Panc1 (cell line): Measurements from ENCODE around the gene SHISA9. TPM values are rescaled to one million over a fixed set of nuclear protein-coding genes. Genes with fewer than 3 reads are reported as not detected.

Experiments used
- ATAC-seq: fragments of 200-7000 bp; cut with Tn5 transposase; 2 replicates; pipeline ENCODE4 v1.9.1; 2020; ENCODE audit warnings: mild to moderate bottlenecking, moderate library complexity
- BruUV-seq: library from RNA; stranded (reverse); fragments of 400-500 nt; replicated peaks from 2 replicates; lab custom pipeline; 2021; lab: Mats Ljungman, UMichigan
- CTCF ChIA-PET: fragments of 300-600 bp; sonication (Branson Sonifier 250); formaldehyde crosslinking; loops from one replicate; lab custom pipeline; 2022; ENCODE audit warnings: antibody characterized with exemption; lab: Charles Lee
- POLR2A ChIA-PET: fragments of 300-600 bp; sonication (Branson Sonifier 250); formaldehyde crosslinking; loops from one replicate; lab custom pipeline; 2022; ENCODE audit warnings: antibody characterized with exemption; lab: Charles Lee
- DNase-seq: peaks from one replicate; pipeline ENCODE4 v3.0.0-alpha.2; 2010; ENCODE audit warnings: low read depth, low spot score
- H3K27ac ChIP-seq: 2 replicates; pipeline ENCODE4 v1.5.1; 2011; ENCODE audit warnings: mild to moderate bottlenecking, low read length, inconsistent platforms
- H3K27me3 ChIP-seq: fragments of 200-500 bp; sonication (Bioruptor generic); 2 replicates; pipeline ENCODE4 v1.6.0; 2014; ENCODE audit warnings: low read length, inconsistent platforms; ENCODE audit not compliant: control insufficient read depth, insufficient read depth
- H3K36me3 ChIP-seq: fragments of 200-500 bp; sonication (Bioruptor generic); 2 replicates; pipeline ENCODE4 v1.5.1; 2014; ENCODE audit warnings: inconsistent platforms, mild to moderate bottlenecking, low read length, moderate library complexity; ENCODE audit not compliant: control insufficient read depth, insufficient read depth
- H3K4me1 ChIP-seq: 2 replicates; pipeline ENCODE4 v1.5.1; 2011; ENCODE audit warnings: inconsistent platforms, mild to moderate bottlenecking, low read length, moderate library complexity; ENCODE audit not compliant: control insufficient read depth, insufficient read depth
- H3K4me3 ChIP-seq, 2 experiments: 2 replicates each; pipeline ENCODE4 v1.5.1; 2011 to 2012; ENCODE audit warnings: low read depth in 2 of 2, low read length in 2 of 2, mild to moderate bottlenecking in 2 of 2, inconsistent platforms in 1 of 2, moderate library complexity in 1 of 2
- H3K9me3 ChIP-seq: fragments of 200-500 bp; sonication (Bioruptor generic); 2 replicates; pipeline ENCODE4 v1.5.1; 2014; ENCODE audit warnings: low read depth, mild to moderate bottlenecking, inconsistent platforms, low read length, moderate library complexity; ENCODE audit not compliant: control insufficient read depth, insufficient read depth
- POLR2AphosphoS5 ChIP-seq: IDR thresholded peaks from 2 replicates; pipeline ENCODE4 v1.6.1; 2012; ENCODE audit warnings: mild to moderate bottlenecking, low read depth, low read length, moderate library complexity
- REST ChIP-seq, 2 experiments: IDR thresholded peaks; 2 replicates each; pipeline ENCODE4 v1.6.1; 2011 to 2012; ENCODE audit warnings: low read depth in 2 of 2, control low read depth in 1 of 2, low read length in 1 of 2, mild to moderate bottlenecking in 1 of 2, moderate library complexity in 1 of 2; ENCODE audit not compliant: insufficient read depth in 1 of 2
- SIN3A ChIP-seq: IDR thresholded peaks from 2 replicates; pipeline ENCODE4 v1.6.1; 2012; ENCODE audit warnings: low read depth, mild to moderate bottlenecking, low read length, moderate library complexity, borderline replicate concordance; ENCODE audit not compliant: insufficient read depth
- TCF7L2 ChIP-seq: IDR thresholded peaks from 2 replicates; pipeline ENCODE4 v1.6.1; 2011; ENCODE audit warnings: mild to moderate bottlenecking, low read depth, low read length, inconsistent platforms
- in situ Hi-C: cut with HindIII; loops from 2 replicates; pipeline ENCODE4 v1.10.0; 2016; ENCODE audit warnings: low sequenced_read_pairs, low pct_unique_long_range_greater_than_20kb
- intact Hi-C: fragments of 100-400 bp; cut with micrococcal nuclease; formaldehyde crosslinking; loops from one replicate; pipeline ENCODE4 v1.10.0; 2022; ENCODE audit not compliant: unreplicated experiment
- total RNA-seq: library from RNA; stranded (reverse); gene quantifications from one replicate; pipeline ENCODE4 v1.2.1, GENCODE V29; 2021; ENCODE audit not compliant: unreplicated experiment
- TF ChIP-seq, protein P1 (sequence below): fragments of 450-650 bp; IDR thresholded peaks from 2 replicates; pipeline ENCODE4 v1.5.1; 2017; ENCODE audit warnings: mild to moderate bottlenecking

SHISA9 gene
- total RNA-seq, 1 experiment from 2014 or later, result 0.10 TPM

DNA sequence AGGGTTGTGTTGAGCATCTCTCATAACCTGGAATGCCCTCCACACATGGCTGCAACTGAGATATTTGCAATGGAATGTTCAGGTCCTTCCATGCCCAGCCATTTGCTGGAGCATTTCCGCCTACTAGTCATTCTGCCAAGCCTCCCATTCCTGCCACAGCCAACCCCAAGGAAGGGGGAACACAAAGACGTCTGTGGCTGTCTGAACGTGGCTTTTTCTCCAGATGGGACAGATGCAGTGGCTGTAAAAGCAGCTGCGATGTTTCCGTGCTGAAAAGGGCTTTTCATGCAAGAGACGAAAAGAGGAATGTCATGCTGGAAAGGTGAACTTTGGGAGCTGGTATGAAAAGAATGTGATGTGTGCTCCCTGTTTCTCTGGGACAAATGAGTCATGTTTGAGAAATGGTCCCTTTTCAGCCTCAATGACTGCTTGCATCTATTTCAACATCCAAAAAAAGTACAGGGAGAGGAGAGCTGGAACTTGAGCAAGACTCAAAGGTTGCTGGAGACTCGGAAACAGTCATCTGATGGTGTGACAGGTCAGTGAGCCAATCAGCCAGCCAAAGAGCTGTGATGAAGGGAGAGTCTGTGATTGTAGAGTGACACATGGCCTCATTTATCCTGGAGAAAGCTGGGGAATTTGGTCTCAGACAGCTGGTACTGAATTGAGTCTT, 208.9 kb downstream of the SHISA9 start:
- POLR2A ChIA-PET, result no interaction called here
- in situ Hi-C loops, result no loop called here
- DNase-seq, result no peak
- intact Hi-C loops, result no loop called here
- H3K27ac ChIP-seq, result no peak overlapping the region
- no peaks in the 10 kb centered on the region for H3K27me3 ChIP-seq
- no peak for TF ChIP-seq TCF7L2
- TF ChIP-seq, protein P1, sequence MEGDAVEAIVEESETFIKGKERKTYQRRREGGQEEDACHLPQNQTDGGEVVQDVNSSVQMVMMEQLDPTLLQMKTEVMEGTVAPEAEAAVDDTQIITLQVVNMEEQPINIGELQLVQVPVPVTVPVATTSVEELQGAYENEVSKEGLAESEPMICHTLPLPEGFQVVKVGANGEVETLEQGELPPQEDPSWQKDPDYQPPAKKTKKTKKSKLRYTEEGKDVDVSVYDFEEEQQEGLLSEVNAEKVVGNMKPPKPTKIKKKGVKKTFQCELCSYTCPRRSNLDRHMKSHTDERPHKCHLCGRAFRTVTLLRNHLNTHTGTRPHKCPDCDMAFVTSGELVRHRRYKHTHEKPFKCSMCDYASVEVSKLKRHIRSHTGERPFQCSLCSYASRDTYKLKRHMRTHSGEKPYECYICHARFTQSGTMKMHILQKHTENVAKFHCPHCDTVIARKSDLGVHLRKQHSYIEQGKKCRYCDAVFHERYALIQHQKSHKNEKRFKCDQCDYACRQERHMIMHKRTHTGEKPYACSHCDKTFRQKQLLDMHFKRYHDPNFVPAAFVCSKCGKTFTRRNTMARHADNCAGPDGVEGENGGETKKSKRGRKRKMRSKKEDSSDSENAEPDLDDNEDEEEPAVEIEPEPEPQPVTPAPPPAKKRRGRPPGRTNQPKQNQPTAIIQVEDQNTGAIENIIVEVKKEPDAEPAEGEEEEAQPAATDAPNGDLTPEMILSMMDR, result no peak
- no peak for TF ChIP-seq SIN3A
- no peak for TF ChIP-seq REST (IDR thresholded peaks at IDR 0.05; ENCODE audit: insufficient read depth in 1 of 2, low read depth in 2 of 2, low read length in 1 of 2)
- TF ChIP-seq POLR2AphosphoS5, result no peak
- H3K9me3 ChIP-seq, result no peaks in the 10 kb centered on the region
- no TSS peak for BruUV-seq
- CTCF ChIA-PET, result no interaction called here
- no peaks in the 10 kb centered on the region for H3K4me1 ChIP-seq
- no peak for ATAC-seq
- H3K4me3 ChIP-seq, result no peak overlapping the region
- no peaks in the 10 kb centered on the region for H3K36me3 ChIP-seq

DNA sequence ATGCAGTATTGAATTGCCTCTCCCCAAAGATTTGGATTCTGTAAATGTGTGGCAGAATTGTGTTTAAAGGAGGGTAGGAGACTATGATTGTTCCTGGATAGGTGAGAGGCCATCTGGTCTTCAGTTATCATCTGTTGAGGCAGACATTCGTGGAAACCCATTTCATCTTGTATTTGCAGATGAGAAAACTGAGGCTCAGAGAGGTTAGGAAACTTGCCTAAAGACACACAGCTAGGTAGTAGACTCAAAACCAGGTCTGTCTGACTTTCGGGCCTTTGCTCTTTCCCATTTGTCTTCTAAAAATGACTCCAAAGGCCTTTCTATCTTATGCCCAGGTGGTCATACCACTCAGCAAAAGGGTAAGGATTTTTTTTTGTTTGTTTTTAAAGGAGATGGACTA, 210.3 kb downstream of the SHISA9 start:
- no TSS peak for BruUV-seq
- H3K27me3 ChIP-seq, result no peaks in the 10 kb centered on the region
- H3K4me3 ChIP-seq, result no peak overlapping the region
- TF ChIP-seq, protein P1, result no peak
- TF ChIP-seq SIN3A, result no peak
- TF ChIP-seq POLR2AphosphoS5, result no peak
- TF ChIP-seq REST (IDR thresholded peaks at IDR 0.05; ENCODE audit: insufficient read depth in 1 of 2, low read depth in 2 of 2, low read length in 1 of 2), result no peak
- no peak for TF ChIP-seq TCF7L2
- CTCF ChIA-PET, result no interaction called here
- POLR2A ChIA-PET, result no interaction called here
- in situ Hi-C loops, result no loop called here
- H3K27ac ChIP-seq, result no peak overlapping the region
- H3K4me1 ChIP-seq, result no peaks in the 10 kb centered on the region
- no peak for DNase-seq
- no peaks in the 10 kb centered on the region for H3K9me3 ChIP-seq
- intact Hi-C loops, result no loop called here
- ATAC-seq, result no peak
- no peaks in the 10 kb centered on the region for H3K36me3 ChIP-seq
